Measurements from ENCODE around the gene PRRG3. TPM values are rescaled to one million over a fixed set of nuclear protein-coding genes. Genes with fewer than 3 reads are reported as not detected.
"Not testable (repeated sequence)": the region's sequence is repeated elsewhere in the genome, so short reads cannot be mapped to it uniquely, and the experiment has no call there.

The PRRG3 gene
- not detected in 2 replicates for total RNA-seq (2014; rRNA removed; shearing (Covaris generic))

DNA sequence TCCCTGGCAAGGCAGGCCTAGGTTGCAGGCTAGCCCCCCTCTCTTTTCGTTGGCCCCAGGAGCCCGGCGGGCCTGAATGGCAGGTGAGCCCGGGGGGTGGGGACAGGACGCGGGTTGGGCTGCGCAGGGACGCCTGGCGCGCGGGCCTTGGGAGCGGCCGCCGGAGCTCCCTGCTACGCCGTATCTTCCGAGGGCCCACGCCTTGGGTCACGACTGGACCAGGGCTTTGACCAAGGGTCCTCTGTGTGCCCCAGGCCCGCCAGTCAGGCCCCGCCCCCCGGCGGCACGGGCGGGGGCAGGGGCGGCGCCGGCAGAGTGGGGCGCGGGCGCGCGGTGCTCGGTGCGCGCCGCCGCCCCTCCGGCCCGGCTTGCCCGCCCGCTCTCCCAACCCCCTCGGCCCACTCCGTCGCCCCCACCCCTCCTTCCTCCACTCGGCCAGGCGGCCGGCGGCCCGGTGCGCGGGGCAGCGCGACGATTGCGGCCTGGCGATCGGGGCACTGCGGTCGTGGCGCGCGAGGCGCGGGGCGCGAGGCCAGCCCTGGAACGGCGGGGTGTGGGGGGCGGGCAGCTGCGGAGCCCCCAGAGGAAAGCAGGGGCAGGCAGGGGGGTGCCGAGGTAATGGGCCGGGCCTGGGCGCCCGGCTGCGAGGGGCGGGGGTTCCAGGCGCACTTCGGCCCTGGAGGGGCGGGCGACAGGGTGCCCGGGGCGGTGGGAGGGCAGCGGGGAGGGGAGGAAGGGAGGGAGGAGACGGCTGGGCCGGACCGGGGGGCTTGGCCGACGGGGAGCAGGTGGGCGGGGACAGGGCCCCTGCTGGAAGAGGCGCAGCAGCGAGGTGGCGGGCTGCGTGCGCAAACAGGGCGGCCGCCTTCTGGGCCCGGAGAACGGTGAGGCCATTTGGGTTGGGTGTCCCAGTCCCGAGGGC, at the start of gene PRRG3:
TSS of gene PRRG3 (plus strand) at position 798 of the 922 bp plus-strand sequence. CDS start 3,357 bp downstream, outside the sequence.
- DNase-seq (ENCODE audit: low spot score) = no peak

DNA sequence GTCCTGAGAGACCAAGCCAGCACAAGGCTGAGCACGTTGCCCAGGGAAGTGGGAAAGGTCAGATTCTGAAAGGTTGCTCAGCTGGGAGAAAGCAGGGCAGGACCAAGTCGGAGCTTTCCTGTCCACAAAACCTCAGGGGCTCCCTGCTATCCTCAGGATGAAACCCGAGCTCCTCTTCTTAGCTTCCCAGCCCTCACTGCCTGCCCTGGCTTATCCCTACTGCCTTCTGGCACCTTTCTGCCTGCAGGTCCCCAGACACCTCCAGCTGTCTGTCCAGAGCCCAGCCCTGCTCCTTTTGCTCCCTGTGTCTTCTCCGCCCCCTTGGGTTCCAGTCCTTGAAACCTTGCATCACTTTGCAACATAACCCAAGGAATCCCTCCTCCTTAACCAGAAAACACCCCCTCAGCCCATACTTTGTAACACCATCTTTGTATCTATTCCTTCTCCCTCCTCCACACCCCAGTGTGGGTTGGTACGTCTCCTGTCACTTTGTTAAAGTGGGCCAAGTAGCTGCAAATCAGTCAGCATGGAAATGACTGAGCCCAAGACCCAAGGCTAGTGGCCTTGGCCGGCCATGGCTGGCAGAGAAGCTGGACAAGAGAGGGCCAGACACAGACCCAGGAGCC, 20.0 kb upstream of the PRRG3 start:
- no peak for DNase-seq (ENCODE audit: low spot score)

DNA sequence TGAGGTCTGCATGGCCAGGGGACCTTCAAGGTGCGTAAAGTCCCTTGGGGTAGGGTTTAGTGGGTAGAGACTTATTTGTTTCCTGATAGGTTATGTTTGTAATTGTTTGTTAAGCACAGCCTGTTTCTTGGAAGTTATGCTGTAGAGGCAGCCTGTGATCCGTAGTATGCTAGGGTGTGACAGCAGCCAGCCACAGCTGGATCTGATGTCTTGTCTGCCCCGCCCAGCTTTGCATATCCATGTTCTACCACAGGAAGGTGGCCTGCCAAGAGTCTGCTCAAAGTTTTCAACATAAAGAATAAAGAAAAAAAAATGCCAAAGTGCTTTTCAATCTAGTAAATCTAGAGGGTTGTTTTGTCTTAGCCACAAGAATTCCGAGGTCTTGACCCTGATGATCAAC, 19.1 kb upstream of the PRRG3 start:
- no peak for DNase-seq (ENCODE audit: low spot score)

DNA sequence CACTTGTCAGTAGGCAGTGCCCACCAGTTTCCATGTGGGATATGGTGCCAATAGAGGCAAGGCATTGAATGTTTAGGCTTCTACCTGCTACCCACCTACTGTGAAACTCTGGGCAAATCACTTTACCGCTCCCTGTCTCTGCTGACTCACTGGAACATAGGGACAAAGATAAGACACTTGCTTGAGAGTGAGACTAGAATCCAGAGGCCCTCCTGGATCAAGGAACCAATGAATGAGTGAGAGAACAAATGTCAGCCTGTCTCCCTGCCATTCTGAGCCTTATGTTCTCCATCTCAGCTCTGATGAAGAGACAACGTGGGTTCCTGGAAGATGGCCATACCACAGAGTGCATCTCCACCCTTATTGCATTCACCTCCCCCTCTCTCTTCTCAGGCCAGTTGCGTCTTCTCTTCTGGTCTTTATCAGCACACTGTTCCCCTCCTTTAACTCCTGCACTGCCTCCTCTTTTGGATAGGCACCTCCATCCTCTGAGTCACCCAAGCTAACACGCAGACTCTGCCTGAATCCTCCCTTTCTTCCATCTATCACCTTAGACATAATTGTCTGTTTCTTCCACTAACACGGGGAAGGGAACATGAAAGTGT, 15.4 kb upstream of the PRRG3 start:
- no peak for DNase-seq (ENCODE audit: low spot score)

DNA sequence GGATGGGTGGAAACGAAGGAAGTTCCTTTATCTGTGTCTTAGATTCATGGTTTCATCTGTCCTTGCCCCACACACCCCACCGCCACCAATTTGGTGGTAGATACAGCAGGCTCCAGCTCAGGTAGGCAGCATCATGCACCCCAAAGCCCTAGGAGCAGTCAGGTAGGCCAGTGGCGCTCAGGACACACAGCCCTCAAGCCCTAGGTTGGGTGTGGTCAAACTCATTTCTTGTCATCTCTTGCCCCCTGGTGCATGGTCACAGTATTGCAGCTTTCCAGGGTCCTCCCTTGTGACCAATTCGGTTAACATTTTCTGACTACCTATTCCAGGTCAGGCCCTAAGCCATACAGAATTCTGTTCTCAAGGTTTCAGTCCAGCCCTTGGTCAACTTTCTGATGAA, 14.5 kb upstream of the PRRG3 start:
- DNase-seq (ENCODE audit: low spot score) = peak; percentile 42

DNA sequence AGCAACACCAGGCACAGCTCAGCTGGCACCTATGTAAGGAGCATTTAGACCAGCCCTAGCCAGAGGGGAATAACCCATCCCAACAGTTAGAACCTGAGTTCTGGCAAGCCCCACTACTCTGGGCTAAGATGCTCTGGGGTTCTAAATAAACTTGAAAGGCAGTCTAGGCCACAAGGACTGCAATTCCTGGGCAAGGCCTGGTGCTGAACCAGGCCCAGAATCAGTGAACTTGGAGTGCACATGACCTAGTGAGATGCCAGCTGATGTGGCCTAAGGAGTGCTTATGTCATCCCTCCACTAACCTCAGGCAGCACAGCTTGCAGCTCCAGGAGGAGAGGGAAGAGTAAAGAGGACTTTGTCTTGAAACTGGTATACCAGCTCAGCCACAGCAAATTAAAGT, 7.6 kb upstream of the PRRG3 start:
- no peak for DNase-seq (ENCODE audit: low spot score)

DNA sequence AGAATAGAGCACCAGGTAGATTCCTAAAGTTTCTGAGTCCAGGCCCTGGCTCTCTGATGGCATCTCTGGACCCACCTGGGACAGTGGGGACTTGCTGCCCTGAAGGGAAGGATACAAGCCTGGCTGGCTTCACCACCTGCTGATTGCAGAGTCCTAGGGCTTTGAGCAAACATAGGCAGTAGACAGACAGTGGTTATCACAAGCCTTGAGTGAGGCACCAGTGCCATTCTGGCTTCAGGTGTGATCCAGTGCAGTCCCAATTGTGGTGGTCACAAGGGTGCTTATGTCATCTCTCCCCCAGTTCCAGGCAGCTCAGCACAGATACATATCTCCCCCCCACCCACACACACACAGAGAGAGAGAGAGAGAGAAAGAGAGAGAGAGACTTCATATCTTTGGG, 6.6 kb upstream of the PRRG3 start:
- DNase-seq (ENCODE audit: low spot score) = no peak

DNA sequence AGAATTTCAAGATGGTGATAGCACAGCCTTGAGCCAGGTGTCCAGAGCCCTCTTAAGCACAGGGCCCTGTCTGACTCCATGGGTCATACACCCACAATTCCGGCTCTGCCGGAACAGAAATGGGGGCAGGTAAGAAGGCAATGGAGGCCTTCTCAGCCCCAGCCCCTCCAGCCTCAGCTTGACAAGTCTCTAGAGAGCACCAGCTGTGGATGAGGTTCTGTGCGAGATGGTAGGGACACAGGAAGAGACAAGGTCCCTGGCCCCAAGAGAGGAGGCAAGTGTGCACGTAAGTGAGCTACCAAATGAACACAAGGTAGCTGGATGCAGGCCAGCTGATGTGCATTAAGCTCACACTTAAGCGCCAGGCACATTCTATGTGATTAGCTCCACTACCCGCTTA, 2.4 kb upstream of the PRRG3 start:
- no peak for DNase-seq (ENCODE audit: low spot score)

DNA sequence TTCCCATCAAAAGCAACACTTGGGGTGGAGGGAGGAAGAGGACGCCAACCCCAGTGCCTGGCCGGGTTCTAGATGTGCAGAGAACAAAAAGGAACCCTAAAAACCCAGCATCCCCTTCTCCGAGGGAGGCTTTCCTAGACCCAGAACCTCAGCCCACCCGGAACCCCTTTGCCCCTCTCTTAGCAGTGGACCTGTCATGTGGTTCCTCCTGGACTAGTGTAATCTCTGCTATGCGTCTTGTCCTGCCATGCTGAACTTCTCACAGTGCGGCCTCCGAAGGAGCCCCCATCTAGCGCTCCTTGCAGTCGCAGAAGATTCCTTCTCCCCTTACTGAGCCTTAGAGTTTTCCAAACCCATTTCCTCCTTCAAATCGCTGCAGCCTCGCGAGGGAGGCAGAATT, 1.1 kb upstream of the PRRG3 start:
- DNase-seq (ENCODE audit: low spot score) = no peak

DNA sequence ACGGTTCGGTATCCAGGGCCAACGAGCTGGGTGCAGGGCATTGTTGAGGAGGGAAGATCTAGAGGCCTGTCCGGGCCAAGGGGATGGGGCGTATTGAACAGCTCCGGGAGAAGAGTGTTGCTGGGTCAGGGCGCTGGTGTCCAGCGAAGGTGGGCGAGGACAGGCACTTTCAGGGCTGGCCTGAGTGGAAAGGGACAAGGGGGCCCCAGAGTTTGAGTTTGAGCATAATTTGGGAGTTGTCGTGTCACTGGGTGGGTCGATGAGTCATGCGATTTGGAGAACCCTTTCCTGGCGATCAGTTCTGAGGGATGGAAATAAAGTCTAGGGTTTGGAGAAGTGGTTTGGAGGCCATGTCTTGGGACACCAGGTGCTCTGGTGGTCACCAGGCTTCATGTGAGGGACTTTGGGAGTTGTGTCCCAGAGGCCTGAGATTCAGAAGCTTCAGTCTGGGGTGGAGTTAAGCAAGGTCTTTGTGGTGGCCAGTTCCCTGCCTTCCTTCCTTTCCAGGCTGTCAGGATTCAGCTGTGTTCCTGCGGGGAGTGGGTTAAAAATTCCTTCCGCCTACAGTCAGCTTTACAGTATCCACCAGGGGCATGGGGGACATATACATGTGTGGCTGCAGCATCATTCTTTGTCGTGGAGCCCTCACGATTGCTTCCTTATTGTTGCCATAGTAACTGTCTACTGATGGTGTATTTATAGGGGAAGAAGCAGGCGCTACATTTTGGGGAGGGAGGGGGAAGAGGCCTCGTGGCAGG, 504 bp downstream of the PRRG3 start:
- DNase-seq (ENCODE audit: low spot score) = no peak

DNA sequence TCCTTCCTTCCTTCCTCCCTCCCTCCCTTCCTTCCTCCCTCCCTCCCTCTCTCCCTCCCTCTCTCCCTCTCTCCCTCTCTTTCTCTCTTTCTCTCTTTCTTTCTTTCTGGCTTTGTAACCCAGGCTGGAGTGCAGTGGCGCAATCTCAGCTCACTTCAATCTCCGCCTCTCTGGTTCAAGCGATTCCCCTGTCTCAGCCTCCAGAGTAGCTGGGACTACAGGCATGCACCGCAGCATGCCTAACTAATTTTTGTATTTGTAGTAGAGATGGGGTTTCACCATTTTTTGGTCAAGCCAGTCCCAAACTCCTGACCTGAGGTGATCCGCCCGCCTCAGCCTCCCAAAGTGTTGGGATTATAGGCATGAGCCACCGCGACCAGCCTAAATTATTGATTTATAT, 1.8 kb downstream of the PRRG3 start:
- not testable (repeated sequence) for DNase-seq (ENCODE audit: low spot score)

DNA sequence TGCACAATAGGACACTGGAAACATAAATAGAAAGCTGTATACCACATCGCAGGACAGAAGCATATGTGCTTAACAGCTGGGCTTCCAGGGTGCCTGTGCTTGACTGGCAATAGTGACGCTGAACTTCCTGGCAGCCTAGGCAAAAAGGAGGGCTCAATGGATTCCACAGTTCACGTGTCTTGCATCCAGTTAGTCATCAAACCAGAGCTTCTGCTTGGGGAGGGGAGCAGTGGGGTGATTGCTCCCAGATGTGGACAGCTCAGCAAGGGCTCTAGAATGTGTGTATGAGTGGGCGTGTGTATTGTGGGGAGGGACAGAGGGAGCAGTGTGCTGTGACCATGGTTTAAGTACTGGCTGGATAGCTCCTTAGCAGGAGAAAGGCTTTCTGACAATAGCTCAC, 2.3 kb downstream of the PRRG3 start:
- DNase-seq (ENCODE audit: low spot score) = peak; percentile 40

DNA sequence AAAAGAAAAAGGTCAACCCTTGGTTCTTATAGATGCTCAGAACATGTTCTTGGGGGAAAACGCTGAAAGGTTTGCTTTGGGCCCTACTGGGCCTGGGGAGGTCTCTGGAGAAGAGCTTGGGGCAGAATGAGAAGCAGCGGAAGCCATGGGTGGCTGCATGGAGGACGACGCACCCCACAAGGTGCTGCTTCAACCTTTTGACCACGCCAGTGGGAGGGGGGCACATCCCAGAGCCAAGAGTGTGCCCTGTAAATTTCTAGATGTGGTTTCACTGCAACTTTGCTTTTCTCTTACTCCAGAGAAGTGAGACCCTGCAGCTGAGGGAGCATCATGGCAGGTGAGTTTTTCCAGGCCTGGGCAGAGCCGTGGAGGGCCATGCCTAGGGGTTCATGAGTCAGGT, 3.2 kb downstream of the PRRG3 start:
- no peak for DNase-seq (ENCODE audit: low spot score)

DNA sequence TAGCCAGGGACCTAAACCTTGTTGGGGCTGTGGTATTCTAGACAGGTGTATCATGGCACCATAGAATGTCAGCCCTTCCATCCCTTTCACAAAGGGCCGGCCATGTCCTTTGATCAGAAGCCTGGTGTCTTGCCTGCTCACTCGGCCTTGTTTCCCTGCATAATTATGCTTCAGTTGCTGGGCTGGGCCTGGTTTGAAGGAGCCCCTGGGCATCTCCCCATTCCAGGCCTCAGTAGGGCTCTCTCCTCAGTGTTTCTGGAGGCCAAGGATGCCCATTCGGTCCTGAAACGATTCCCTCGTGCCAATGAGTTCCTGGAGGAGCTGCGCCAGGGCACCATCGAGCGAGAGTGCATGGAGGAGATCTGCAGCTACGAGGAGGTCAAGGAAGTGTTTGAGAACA, 4.5 kb downstream of the PRRG3 start:
- DNase-seq (ENCODE audit: low spot score) = no peak

DNA sequence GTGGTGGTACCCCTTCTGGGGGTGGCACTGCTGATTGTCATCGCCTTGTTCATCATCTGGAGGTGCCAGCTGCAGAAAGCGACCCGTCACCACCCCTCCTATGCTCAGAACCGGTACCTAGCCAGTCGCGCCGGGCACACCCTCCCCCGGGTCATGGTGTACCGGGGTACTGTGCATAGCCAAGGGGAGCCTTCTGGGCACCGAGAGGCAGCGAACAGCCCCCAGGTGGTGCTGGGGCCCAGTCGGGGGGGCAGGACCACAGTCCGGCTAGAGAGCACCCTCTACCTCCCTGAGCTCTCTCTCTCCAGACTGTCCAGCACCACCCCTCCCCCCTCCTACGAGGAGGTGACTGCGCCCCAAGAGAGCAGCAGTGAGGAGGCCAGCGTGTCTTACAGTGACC, 5.3 kb downstream of the PRRG3 start:
- DNase-seq (ENCODE audit: low spot score) = no peak

DNA sequence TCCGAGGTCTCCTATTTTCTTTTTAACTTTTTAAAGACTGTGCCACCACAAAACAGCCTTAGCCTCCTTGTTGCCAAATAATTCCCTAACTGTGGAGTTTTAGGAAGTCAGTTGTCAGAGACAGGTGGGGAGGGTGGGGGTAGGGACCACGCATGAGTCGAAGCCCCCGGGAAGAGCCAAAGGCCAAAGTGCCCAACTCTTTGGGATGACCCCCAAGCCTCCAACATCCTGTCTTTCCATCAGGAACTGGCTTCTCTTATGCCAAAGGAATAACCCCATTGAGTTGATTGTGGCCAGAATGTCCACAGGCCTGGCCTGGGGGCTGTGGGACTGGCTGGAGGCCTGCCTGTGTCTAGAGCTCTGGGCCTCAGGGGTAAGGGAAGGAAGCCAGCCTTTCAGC, 5.8 kb downstream of the PRRG3 start:
- no peak for DNase-seq (ENCODE audit: low spot score)

DNA sequence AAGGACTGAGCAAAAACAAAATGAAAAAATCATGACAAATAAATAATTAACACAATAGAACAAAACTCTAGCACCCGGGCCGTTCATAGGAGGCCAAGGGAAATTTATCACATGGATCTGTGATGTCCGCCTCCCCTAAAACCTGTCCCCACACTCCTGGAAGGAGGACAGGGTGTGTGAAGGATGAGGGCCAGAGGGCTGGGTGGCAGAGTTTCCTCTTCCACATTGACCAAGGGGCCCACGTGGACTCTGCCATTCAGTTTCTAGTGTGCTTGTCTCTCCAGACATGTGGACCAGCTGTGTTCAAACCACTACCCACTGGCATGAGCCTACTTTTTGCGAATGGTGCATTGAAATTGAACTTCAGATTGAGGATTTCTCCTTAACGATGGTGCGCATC, 6.3 kb downstream of the PRRG3 start:
- no peak for DNase-seq (ENCODE audit: low spot score)

DNA sequence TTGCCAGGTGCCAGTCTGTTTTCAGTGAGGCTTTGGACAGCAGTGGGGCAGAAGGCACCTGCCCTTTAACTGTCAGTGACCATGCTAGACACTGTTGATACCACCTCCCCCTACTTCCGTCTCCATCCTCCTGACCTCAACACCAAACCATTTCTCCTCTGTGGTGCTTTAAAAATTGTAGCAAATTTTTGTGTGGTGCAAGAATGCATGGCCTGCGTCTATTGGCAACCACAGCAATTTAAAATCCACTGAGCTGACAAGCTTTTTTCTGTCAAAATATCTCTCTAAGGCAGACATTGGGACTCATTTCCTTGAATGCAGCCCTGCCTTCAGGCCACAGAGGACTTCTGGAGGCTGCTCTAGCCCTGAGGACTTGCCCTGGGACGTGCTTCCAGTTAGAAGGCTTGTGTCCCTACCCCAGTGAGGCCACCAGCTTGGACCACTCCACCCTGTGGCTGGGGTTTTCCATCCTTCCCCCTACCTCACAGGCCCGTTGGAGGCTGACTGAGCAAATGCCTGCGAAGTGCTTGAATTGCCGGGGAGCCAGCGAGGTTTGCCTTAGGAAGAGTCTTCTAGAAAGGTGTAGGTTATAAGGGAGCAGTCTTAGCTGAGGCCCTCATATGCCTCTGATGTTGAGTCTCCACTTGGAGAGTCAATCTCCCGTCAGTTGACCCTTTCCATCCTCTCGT, 6.9 kb downstream of the PRRG3 start:
- DNase-seq (ENCODE audit: low spot score) = no peak

DNA sequence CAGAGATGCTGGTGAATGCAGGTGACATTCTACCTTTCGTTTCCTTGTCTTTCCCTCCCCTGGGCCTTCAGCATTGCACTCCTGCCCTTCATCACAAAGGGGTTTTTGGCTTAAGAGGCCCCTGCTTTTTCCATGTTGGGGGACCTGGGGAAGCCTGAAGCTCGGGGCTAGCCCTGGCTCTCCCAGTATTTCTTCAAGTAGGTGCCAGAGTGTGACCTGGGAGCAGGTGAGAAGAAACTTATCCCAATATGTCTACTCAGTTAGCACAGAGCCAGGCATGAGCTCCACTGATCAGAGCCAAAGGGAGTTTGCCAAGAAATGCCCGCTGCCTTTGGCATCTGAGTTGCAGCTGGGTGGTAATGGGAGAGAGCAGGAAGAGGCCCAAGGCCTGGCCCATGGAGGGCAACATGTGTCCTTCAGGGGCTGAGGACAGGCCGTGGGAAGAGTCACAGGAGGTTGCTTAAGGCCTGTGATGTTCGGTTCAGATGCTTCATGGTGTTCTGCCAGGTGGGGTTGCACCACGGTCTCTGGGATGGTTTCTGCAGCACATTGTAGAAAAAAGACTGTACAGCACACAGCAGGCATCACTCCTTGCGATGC, 7.6 kb downstream of the PRRG3 start:
- no peak for DNase-seq (ENCODE audit: low spot score)

DNA sequence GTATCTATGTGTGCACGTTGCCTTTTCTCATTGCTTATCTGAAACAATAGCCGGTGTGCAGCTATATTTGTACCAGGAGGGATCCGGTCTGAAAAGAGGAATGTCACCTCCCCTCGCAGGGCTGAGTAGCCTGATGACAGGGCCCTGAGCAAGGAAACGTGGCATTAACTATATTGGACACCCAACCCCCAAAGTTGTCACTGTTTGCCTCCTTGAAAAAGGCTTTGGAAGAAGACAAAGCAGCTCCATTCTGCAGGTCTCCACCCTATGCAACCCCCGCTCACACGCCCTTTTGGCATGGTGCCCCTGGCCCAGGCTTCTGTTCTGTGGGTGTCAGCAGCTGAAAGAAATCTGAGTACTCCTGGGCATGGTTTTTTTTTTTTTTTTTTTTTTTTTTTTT, 8.2 kb downstream of the PRRG3 start:
- no peak for DNase-seq (ENCODE audit: low spot score)

DNA sequence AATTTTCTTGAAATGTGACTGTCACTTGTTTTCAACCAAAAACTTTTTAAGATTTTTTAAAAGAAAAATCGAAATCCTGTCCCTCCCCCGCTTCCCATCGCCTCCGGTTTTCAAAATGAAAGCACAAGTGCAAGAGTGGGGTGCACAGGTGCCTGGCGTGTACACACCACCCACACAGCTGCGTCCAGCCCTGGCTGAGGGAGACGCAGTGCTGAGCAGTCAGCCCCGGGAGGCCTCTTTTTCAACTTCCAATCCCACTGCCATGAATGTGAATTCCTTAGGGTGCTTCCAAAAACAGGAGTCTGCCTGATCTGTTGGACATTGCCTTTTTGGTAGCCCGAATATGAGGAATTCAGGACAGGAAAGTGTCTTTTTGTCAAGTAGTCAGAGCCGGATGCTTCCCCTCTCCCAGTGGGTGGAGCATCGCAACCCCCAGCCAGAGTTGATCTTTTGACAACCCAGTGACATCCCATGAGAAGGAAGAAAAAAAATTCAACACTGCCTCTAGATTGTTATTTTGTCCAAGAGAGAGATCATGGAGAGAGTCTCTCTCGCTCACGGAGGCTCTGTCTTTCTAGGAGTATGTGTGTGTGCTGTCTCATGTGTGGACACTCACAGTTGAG, 8.9 kb downstream of the PRRG3 start:
- DNase-seq (ENCODE audit: low spot score) = no peak
